Endothelial cell of umbilical vein (primary cell): ENCODE measurements around the gene GSDME. TPM values are rescaled to one million over a fixed set of nuclear protein-coding genes. Genes with fewer than 3 reads are reported as not detected.

Source experiments
- BruUV-seq: library from RNA; stranded (reverse); fragments of 400-500 nt; replicated peaks from 2 replicates; lab custom pipeline; 2021; lab: Mats Ljungman, UMichigan
- CTCF ChIA-PET: fragments of 300-600, 350-600 bp; sonication (Branson Sonifier 250); formaldehyde crosslinking; loops from one replicate; lab custom pipeline; 2021; ENCODE audit warnings: antibody characterized with exemption, inconsistent platforms; lab: Charles Lee
- POLR2A ChIA-PET: fragments of 300-600, 350-600 bp; sonication (Branson Sonifier 250); formaldehyde crosslinking; loops from one replicate; lab custom pipeline; 2021; ENCODE audit warnings: antibody characterized with exemption, inconsistent platforms; lab: Charles Lee
- DNase-seq: peaks from one replicate; pipeline ENCODE4 v3.0.0-alpha.2; 2011; ENCODE audit warnings: low read depth, low spot score
- FAIRE-seq: peaks from 2 replicates; lab custom pipeline; 2011; peaks lifted over from hg19 to GRCh38; lab: Jason Lieb, UNC
- H2AFZ ChIP-seq: 2 replicates; pipeline ENCODE4 v1.6.0; 2012; ENCODE audit warnings: low read depth, low read length, control low read depth, inconsistent platforms
- H3K27ac ChIP-seq: 2 replicates; pipeline ENCODE4 v1.5.1; 2011; ENCODE audit warnings: low read depth, mild to moderate bottlenecking, control low read depth, low read length, moderate library complexity; ENCODE audit not compliant: insufficient read depth
- H3K27me3 ChIP-seq, 2 experiments: 2 replicates each; pipeline versions ENCODE4 v1.6.0 to v1.6.1; 2011; ENCODE audit warnings: low read length in 2 of 2, mixed read lengths in 1 of 2; ENCODE audit not compliant: control insufficient read depth in 2 of 2, insufficient read depth in 2 of 2
- H3K36me3 ChIP-seq, 2 experiments: 2 replicates in 1 of 2; 3 replicates in 1 of 2; pipeline ENCODE4 v1.5.1; 2011; ENCODE audit warnings: low read length in 2 of 2, mild to moderate bottlenecking in 1 of 2, moderate library complexity in 1 of 2; ENCODE audit not compliant: control insufficient read depth in 2 of 2, insufficient read depth in 2 of 2; ENCODE audit errors: extremely low read depth in 1 of 2
- H3K4me1 ChIP-seq: 3 replicates; pipeline ENCODE4 v1.5.1; 2011; ENCODE audit warnings: mild to moderate bottlenecking, low read length; ENCODE audit not compliant: control insufficient read depth, insufficient read depth; ENCODE audit errors: extremely low read depth
- H3K4me2 ChIP-seq: 2 replicates; pipeline ENCODE4 v1.6.1; 2011; ENCODE audit warnings: low read length, control low read depth, mixed read lengths; ENCODE audit not compliant: insufficient read depth
- H3K4me3 ChIP-seq, 3 experiments: fragments of 200-600 bp in 1 of 3; sonication (generic), shearing (Covaris generic) in 1 of 3; replicated peaks in 1 of 3; 2 replicates each; pipeline ENCODE4 v1.5.1; 2011 to 2016; ENCODE audit warnings: control low read depth in 3 of 3, low read length in 3 of 3, mild to moderate bottlenecking in 2 of 3, inconsistent platforms in 1 of 3, low read depth in 1 of 3, moderate library complexity in 1 of 3; ENCODE audit not compliant: insufficient read depth in 1 of 3
- H3K79me2 ChIP-seq: 2 replicates; pipeline ENCODE4 v1.6.0; 2012; ENCODE audit warnings: low read length, inconsistent platforms; ENCODE audit not compliant: control insufficient read depth, insufficient read depth
- H3K9ac ChIP-seq: replicated peaks from 2 replicates; pipeline ENCODE3; 2011; ENCODE audit warnings: low read length, control low read depth; ENCODE audit not compliant: insufficient read depth; ENCODE audit errors: extremely low read depth
- H3K9me1 ChIP-seq: replicated peaks from 3 replicates; pipeline ENCODE4 v1.6.0; 2011; ENCODE audit warnings: mild to moderate bottlenecking, low read length; ENCODE audit not compliant: control insufficient read depth, insufficient read depth; ENCODE audit errors: extremely low read depth
- H3K9me3 ChIP-seq: replicated peaks from 2 replicates; pipeline ENCODE4 v1.5.1; 2012; ENCODE audit warnings: low read length, inconsistent platforms; ENCODE audit not compliant: control insufficient read depth, insufficient read depth
- H4K20me1 ChIP-seq: replicated peaks from 2 replicates; pipeline ENCODE3; 2011; ENCODE audit warnings: mild to moderate bottlenecking, low read length; ENCODE audit not compliant: control insufficient read depth, insufficient read depth; ENCODE audit errors: extremely low read depth
- CTCF ChIP-seq, 2 donors: IDR thresholded peaks; 1 replicate in 1 of 2; 2 replicates in 1 of 2; pipeline ENCODE4 v1.5.1; 2011; ENCODE audit warnings: low read length in 2 of 2, mild to moderate bottlenecking in 2 of 2, moderate library complexity in 2 of 2, control low read depth in 1 of 2, inconsistent platforms in 1 of 2, low read depth in 1 of 2; ENCODE audit not compliant: insufficient read depth in 1 of 2; ENCODE audit errors: extremely low read depth in 1 of 2
- FOS ChIP-seq: IDR thresholded peaks from 2 replicates; pipeline ENCODE4 v1.6.1; 2011; ENCODE audit warnings: mild to moderate bottlenecking, low read length, moderate library complexity, borderline replicate concordance; ENCODE audit not compliant: insufficient read depth
- GATA2 ChIP-seq: IDR thresholded peaks from 2 replicates; pipeline ENCODE4 v1.7.0; 2011; ENCODE audit warnings: low read depth, mild to moderate bottlenecking, moderate library complexity, mixed read lengths, low read length; ENCODE audit not compliant: insufficient read length, insufficient read depth
- JUN ChIP-seq: IDR thresholded peaks from 2 replicates; pipeline ENCODE4 v1.6.1; 2011; ENCODE audit warnings: borderline replicate concordance, low read depth; ENCODE audit not compliant: insufficient read length, insufficient read depth
- MYC ChIP-seq: IDR thresholded peaks from one replicate; pipeline ENCODE4 v1.6.1; 2011; ENCODE audit warnings: mild to moderate bottlenecking, low read depth, low read length
- dilution Hi-C: fragments of 300-500 bp; cut with MboI; formaldehyde crosslinking; loops from one replicate; pipeline ENCODE4 v1.15.0; 2019; ENCODE audit warnings: low sequenced_read_pairs; ENCODE audit not compliant: extremely low pct_ligation_motif_present
- intact Hi-C: fragments of 100-400 bp; cut with micrococcal nuclease; formaldehyde crosslinking; loops from one replicate; pipeline ENCODE4 v1.10.0; 2022
- polyA plus RNA-seq, 4 experiments: library from polyadenylated mRNA; depleted of rRNA in 3 of 4; stranded (reverse) in 3 of 4; unstranded in 1 of 4; fragments of >200 nt; gene quantifications; 2 replicates each; pipeline versions ENCODE4 v1.2.1 to v1.2.3, GENCODE V29; 2011 to 2012; ENCODE audit warnings: missing spikeins in 1 of 4
- total RNA-seq: library from RNA; stranded (reverse); gene quantifications from 2 replicates; pipeline ENCODE4 v1.2.3, GENCODE V29; 2021

GSDME gene
- total and polyA plus RNA-seq, 2 donors (not counting 3 experiments of a cell fraction or from before 2014, with no cell fraction given) = 21.1 to 23.4 TPM

GRCh38 chr7:24668927-24669635 lies 88.2 kb downstream of the GSDME start:
- Histone ChIP-seq H4K20me1 (no peaks in the 10 kb centered on the region), H2AFZ (no peak overlapping the region), H3K9ac (no peak overlapping the region), H3K27ac (peak overlapping the region; percentile 48), H3K79me2 (peaks cover 4% of the 10 kb centered on the region), H3K36me3 (no peaks in the 10 kb centered on the region), H3K9me1 (no peaks in the 10 kb centered on the region), H3K27me3 (no peaks in the 10 kb centered on the region), H3K4me2 (peak overlapping the region; percentile 84), H3K4me3 (no peak overlapping the region), H3K9me3 (no peaks in the 10 kb centered on the region), H3K4me1 (peaks cover 28% of the 10 kb centered on the region)
- TF ChIP-seq MYC (no peak), JUN (peak; percentile 21), GATA2 (peak; percentile 31), FOS (peak; percentile 38)
- intact Hi-C loops = loop anchor here (5.0 to 10.0 kb wide), 4 partner anchors 734 to 1097 kb away; partner anchors contain the start of gene STK31
- POLR2A ChIA-PET = no interaction called here
- dilution Hi-C loops = no loop called here
- DNase-seq (peak; percentile 70), FAIRE-seq (no peak)
- BruUV-seq = no TSS peak
- CTCF ChIA-PET = interaction anchor here (0.8 to 9.3 kb wide), 14 partner anchors 12 to 425 kb away, joined by 3 to 134 read pairs (median 4); partner anchors contain the start of gene PALS2

GRCh38 chr7:24665564-24666294 lies 91.5 kb downstream of the GSDME start:
- FAIRE-seq (no peak), DNase-seq (peak; percentile 66)
- Histone ChIP-seq H3K9ac (no peak overlapping the region), H3K4me3 (no peak overlapping the region), H3K36me3 (no peaks in the 10 kb centered on the region), H2AFZ (peak overlapping the region; percentile 28), H3K27ac (no peak overlapping the region), H4K20me1 (no peaks in the 10 kb centered on the region), H3K27me3 (no peaks in the 10 kb centered on the region), H3K9me1 (no peaks in the 10 kb centered on the region), H3K79me2 (peaks cover 2% of the 10 kb centered on the region), H3K4me2 (no peak overlapping the region), H3K9me3 (no peaks in the 10 kb centered on the region), H3K4me1 (peaks cover 25% of the 10 kb centered on the region)
- ChIA-PET CTCF (interaction anchor here (0.8 to 9.3 kb wide), 5 partner anchors 91 to 376 kb away, joined by 3 to 134 read pairs (median 9); partner anchors contain the start of gene PALS2), POLR2A (no interaction called here)
- dilution Hi-C loops (no loop called here), intact Hi-C loops (loop anchor here (1.0 to 10.0 kb wide), 9 partner anchors 89 to 1093 kb away; partner anchors contain the start of gene STK31)
- no TSS peak for BruUV-seq
- TF ChIP-seq CTCF (IDR thresholded peaks at IDR 0.05; ENCODE audit: extremely low read depth in 1 of 2, insufficient read depth in 1 of 2, low read depth in 1 of 2, low read length in 2 of 2) (peak; percentile 48 to 56), JUN (no peak)
